Measurements from ENCODE around the gene MT1B.
"Not testable (repeated sequence)": the region's sequence is repeated elsewhere in the genome, so short reads cannot be mapped to it uniquely, and the experiment has no call there.

MT1B gene

GRCh38 chr16:56637814-56638750 lies 13.6 kb upstream of the MT1B start, which contains the start of gene MT1A:
Gene MT1A (plus strand): TSS chr16:56638666. CDS start chr16:56638739, 73 bp downstream.
- no peak for DNase-seq (ENCODE audit: low read depth)

DNA sequence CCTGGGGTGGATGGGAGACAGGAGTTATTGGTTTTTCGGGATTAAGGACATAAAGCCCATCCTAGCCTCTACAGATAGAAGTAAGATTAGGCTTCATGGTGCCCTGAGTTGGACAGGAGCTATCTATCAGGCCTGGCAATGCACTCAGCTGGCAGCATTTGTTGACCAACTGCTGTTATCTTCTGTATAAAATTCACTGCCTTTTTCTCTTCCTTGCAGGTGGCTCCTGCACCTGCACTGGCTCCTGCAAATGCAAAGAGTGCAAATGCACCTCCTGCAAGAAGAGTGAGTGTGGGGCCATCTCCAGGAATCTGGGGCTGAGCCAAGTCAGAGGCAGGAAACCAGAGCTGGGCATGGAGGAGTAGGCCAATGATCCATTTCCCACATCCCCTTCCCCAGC lies 12.6 kb upstream of the MT1B start:
- no peak for DNase-seq (ENCODE audit: low read depth)

GRCh38 chr16:56640076-56640475 lies 11.6 kb upstream of the MT1B start:
- DNase-seq (ENCODE audit: low read depth) = no peak

DNA sequence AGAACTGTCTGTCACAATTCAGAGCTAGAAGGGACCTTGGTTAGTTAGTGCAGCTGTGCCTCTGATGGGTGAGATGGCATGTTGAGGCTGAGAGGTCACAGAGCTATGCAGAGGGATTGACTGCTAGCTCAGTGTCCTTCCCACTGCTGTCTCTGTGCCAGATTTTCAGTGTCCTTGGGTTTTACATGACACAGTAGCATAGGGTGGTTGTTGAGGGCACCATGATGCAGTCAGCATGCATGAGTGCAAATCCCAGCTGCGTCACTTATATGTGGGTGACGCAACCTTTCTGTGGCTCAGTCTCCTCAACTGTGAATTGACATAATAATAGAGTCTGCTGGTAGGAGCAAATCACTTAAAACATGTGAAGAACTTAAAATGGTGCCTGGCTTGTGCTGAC lies 10.5 kb upstream of the MT1B start:
- no peak for DNase-seq (ENCODE audit: low read depth)

- no peak for DNase-seq (ENCODE audit: low read depth)
Measured at GRCh38 chr16:56643080-56643778, 8.5 kb upstream of the MT1B start.

DNA sequence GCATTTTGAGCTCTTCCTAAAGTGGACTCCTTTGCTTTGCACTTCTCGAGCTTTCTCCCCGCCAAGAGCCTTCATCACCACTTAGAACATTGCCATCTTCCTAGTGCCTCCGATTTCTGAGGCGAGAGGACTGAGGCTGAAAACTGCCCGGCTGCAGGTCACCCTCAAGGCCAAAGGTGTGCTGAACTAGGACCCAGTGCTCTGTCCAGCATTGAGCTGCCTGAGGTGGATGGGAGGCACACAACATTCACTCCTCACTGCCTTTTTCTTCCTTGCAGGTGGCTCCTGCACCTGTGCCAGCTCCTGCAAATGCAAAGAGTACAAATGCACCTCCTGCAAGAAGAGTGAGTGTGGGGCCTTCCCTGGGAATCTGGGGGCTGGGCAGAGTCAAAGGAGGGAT lies 7.9 kb upstream of the MT1B start:
- no peak for DNase-seq (ENCODE audit: low read depth)

- DNase-seq (ENCODE audit: low read depth) = no peak
Measured at GRCh38 chr16:56645311-56645710, 6.4 kb upstream of the MT1B start.

- DNase-seq (ENCODE audit: low read depth) = no peak
Measured at GRCh38 chr16:56645838-56646237, 5.8 kb upstream of the MT1B start.

DNA sequence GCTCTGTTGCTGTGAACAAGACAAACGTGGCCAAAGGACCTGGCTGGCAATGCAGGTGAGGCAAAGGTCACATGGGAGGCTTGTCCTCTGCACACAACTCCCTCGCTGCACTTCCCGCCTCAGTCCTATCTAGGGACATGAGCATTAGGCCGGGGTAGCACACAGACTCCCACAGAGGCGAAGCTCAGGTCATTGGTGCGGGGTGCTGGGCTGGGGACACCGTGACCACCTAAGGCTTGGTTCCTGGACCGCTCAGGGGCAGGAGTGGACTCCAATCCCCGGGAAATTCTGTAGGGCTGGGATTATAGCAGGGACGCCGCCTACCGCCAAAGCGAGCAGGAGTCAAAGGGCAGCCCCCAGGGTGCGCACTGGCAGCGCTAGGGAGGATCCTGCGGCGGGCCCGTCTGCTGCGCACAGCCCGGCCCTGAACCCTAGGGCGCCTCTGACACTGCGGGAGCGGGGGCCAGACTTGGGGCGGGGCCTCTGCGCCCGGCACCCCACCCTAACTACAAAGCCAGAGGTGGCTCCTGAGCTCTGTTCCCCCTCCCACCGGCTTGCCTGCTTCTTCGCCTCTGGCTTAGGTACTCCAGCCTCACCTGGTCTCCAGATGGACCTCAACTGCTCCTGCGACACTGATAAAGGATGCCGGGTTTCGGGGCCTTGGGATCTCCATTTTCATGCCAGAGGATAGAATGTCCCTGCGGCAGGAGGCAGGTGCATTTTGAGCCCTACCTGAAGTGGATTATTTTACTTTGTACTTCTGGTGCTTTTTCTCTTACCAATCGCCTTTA lies 3.9 kb upstream of the MT1B start:
- no peak for DNase-seq (ENCODE audit: low read depth)

GRCh38 chr16:56649271-56649670 lies 2.4 kb upstream of the MT1B start:
- no peak for DNase-seq (ENCODE audit: low read depth)

GRCh38 chr16:56649820-56650219 lies 1.9 kb upstream of the MT1B start:
- no peak for DNase-seq (ENCODE audit: low read depth)

GRCh38 chr16:56652600-56652999 lies 914 bp downstream of the MT1B start:
- DNase-seq (ENCODE audit: low read depth) = no peak

DNA sequence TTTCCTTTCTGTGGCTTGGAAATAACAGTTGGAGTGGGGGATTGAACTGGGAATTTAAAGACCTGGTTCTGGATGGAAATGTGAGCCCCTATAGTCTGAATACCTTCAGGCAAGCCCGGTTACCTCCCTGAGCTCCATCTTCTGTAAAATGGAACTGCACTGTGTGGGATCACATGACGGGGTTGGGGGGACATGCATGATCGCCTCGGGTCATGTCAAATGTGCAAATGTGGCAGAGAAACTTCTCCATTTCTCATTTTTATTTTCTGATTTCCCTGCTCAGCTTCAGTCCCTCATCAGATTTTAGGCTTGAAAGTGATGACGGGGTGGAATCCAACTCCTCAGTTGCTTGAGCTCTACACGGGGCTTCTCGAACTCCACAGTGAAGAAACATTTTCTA lies 1.5 kb downstream of the MT1B start:
- DNase-seq (ENCODE audit: low read depth) = no peak

DNA sequence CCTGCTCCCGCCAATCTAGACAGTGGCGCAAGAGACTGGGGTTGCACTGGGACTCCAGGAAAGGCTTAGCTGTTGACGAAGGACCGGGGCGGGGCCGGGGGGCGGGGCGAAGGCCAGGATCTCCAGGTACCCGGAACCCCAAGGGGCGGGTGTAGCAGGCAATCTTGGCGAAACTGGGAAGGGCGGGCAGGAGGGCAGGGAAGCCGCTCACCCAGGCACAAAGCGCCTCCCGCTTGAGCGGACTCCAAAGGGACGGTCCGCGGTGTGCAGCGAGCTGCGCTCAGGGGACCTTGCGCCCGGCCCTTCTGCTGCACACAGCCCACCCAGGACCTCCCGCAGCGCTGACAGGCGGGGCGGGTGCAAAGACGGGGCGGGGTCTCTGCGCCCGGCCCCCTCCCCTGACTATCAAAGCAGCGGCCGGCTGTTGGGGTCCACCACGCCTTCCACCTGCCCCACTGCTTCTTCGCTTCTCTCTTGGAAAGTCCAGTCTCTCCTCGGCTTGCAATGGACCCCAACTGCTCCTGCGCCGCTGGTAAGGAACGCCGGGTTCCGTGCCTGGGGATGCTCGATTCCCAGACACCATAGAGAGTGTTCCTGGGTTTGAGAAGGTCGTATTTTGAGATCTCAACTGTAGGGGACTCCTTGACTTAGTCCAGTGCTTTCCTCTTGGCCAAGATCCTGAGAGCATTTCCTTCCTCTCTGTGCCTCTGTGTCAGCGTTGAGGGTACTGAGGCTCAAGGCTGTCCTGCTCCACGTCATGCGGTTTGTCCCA lies 6.1 kb downstream of the MT1B start, which contains the start of gene MT1F:
Gene MT1F, plus strand, starts transcription at position 405 of the 772 bp plus-strand sequence. Its CDS starts 100 bp downstream, at position 505.
- DNase-seq (ENCODE audit: low read depth) = no peak

DNA sequence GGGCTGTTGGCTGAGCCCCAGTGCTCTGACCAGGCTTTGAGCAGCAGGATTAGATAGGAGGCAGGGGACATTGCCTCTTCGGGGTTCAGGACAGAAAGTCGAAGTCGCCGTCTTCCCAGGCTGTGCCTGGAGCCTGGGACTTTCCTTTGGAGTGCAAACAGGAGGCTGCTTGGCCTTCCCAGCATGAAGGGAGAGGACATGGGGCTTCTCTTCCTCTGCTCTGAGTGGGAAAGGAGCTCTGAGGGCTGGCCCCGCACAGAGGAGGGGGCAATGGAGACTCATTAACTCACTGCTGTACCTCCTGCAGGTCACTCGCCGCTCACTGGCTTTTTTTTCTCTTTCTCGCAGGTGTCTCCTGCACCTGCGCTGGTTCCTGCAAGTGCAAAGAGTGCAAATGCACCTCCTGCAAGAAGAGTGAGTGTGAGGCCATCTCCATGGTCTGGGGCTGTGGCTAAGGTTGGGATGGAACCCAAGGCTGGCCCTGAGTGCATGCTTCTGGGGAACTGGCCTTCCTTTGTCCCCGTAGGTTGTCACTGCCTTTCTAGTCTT lies 6.7 kb downstream of the MT1B start:
- no peak for DNase-seq (ENCODE audit: low read depth)

DNA sequence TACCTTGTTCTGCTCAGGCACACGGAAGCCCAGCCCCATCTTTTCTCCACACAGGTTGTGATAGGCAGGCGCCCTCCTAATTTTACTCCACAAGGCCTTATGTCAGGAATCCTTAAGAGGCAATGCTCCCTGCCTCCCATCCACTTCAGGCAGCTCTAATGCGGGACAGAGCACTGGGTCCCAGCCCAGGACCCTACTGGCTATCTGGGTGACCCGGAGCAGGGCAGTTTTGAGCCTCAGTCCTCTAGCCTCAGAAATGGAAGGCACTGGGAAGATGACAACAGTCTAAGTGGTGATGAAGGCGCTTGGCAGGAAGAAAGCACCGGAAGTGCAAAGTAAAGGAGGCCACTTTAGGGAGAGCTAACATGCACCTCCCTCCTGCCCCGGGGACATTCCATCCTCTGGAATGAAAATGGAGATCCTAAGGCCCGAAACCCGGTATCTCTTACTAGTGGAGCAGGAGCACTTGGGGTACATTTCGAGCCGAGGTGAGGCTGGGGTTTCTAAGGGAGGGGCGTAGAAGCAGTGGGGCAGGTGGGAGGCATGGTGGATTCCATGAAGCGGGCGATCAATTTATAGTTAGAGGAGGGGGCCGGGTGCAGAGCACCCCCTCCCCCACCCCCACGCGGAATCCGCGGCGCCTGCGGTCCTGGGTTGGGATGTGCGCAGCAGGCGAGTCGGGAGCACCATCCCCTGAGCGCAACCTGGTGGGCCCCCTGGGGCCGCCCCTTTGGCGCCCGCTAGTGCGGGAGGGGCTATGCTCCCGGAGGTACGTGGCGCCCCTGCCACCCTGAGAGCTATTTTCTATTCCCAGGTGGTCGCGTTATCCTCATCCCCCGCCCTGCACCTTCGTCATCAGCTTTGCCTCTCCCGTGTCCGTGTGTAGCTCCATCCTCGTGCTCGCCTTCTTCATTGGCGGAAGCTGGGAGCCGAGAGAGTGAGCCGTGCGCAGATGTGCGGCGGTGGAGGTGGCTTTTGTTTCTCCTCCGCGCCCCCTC lies 11.0 kb downstream of the MT1B start:
- DNase-seq (ENCODE audit: low read depth) = no peak

DNA sequence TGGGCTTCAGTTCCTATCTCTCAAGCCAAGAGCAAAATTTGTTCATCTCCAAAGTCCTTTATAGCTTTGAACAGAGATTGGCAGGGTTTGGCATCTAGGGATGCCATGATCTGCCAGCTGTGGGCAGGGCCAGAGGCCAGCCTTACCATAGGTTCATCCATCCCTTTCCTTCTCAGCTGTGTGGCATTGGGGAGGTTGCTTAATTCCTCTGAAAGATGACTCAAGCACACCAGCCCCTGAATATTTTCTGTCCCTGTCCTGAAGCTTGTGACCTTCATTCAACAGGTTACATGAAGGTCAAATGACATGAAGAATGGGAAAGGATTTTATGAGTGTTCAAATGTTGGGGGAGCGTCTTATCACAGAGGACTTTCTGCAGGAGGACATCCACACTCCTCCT lies 12.8 kb downstream of the MT1B start:
- DNase-seq (ENCODE audit: low read depth) = no peak

DNA sequence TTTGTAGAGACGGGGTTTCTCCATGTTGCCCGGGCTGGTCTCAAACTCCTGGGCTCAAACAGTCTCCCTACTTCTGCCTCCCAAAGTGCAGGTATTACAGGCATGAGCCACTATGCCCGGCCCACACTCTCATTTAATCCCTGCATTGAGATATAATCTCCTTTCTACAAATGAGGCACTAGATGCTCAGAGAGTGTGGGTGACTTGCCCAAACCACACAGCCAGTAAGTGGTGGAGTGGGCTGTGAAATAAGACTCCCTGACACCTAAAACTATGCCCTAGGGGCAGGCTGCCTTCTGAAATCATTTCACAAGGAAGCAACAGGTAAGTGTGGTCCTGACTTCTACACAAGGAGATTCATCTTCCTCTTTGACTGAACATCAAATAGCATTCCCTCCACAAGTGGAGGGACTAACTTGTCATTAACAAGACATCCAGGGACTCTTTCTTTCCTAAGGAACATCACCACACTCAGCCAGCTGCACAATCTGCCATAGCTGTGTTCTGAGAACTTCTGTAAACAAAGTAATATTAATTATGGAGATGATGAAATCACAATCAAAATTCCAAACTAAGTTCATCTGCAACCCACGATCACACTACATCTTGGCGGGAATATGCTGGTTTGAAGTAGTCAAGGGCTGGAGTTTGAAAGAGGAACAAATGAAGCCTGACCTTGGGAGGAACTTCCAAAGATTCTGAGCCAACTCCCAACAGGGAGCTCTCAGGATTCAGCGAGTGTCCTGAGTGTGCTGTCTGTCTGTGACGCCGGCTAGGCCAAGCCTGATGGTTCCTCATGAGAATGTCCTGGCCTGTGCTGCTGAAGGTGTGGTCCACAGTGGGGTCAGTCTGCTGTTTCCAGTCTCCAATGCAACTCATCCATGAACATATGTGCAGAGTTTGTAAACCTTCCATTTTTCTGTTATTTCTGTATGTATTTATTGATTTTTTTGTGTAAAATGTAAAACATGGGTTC lies 13.9 kb downstream of the MT1B start:
- DNase-seq (ENCODE audit: low read depth) = not testable (repeated sequence)
